HepG2 (cell line): ENCODE measurements around the gene SEMA4A. TPM values are rescaled to one million over a fixed set of nuclear protein-coding genes. Genes with fewer than 3 reads are reported as not detected.

Experiments
- DMAP1 ChIP-seq: IDR thresholded peaks from 2 replicates; pipeline ENCODE4 v1.6.1; 2016
- ELF1 ChIP-seq: sonication (generic); formaldehyde crosslinking; IDR thresholded peaks from 2 replicates; pipeline ENCODE4 v1.4.0; 2020; ENCODE audit warnings: missing genetic modification reagents
- SALL1 ChIP-seq: sonication (generic); formaldehyde crosslinking; IDR thresholded peaks from 2 replicates; pipeline ENCODE4 v1.8.0; 2022; ENCODE audit warnings: mild to moderate bottlenecking, missing genetic modification reagents
- SIN3B ChIP-seq: fragments of 150-350 bp; IDR thresholded peaks from 2 replicates; pipeline ENCODE4 v1.6.1; 2014; ENCODE audit warnings: low read length
- SOX5 ChIP-seq: IDR thresholded peaks from 2 replicates; pipeline ENCODE4 v1.6.1; 2016; ENCODE audit warnings: borderline replicate concordance
- ZNF124 ChIP-seq: sonication (generic); formaldehyde crosslinking; IDR thresholded peaks from 2 replicates; pipeline ENCODE4 v1.4.0; 2020; ENCODE audit warnings: missing genetic modification reagents
- ZNF335 ChIP-seq: sonication (generic); formaldehyde crosslinking; IDR thresholded peaks from 2 replicates; pipeline ENCODE4 v1.4.0; 2020; ENCODE audit warnings: missing genetic modification reagents
- ZNF501 ChIP-seq: sonication (generic); formaldehyde crosslinking; IDR thresholded peaks from 2 replicates; pipeline ENCODE4 v1.5.1; 2020; ENCODE audit warnings: mild to moderate bottlenecking, moderate library complexity, missing genetic modification reagents
- ZNF543 ChIP-seq: sonication (generic); formaldehyde crosslinking; IDR thresholded peaks from 2 replicates; pipeline ENCODE4 v1.4.0; 2020; ENCODE audit warnings: mild to moderate bottlenecking, missing genetic modification reagents
- ZNF547 ChIP-seq: sonication (generic); formaldehyde crosslinking; IDR thresholded peaks from 2 replicates; pipeline ENCODE4 v1.5.1; 2020; ENCODE audit warnings: mild to moderate bottlenecking, missing genetic modification reagents
- ZNF75D ChIP-seq: sonication (generic); formaldehyde crosslinking; IDR thresholded peaks from 2 replicates; pipeline ENCODE4 v1.8.1; 2023; ENCODE audit warnings: missing genetic modification reagents, mild to moderate bottlenecking, borderline replicate concordance
- polyA plus RNA-seq, 8 experiments: library from polyadenylated mRNA; depleted of rRNA in 3 of 8; stranded (reverse) in 7 of 8; unstranded in 1 of 8; fragments of >200 nt; fragmentation: Illumina TruSeq in 4 of 8; extraction: Trizol in 4 of 8; gene quantifications; 2 replicates each; pipeline versions ENCODE4 v1.2.1 to v1.2.3, GENCODE V29; 2011 to 2016; ENCODE audit warnings: low read depth in 4 of 8, missing spikeins in 1 of 8, mixed read lengths in 1 of 8; ENCODE audit not compliant: insufficient read depth in 1 of 8
- total RNA-seq, 5 experiments: library from RNA; depleted of rRNA; stranded (reverse); fragments of >200 nt; fragmentation: Illumina TruSeq; extraction: Trizol; gene quantifications; 2 replicates each; pipeline ENCODE4 v1.2.3, GENCODE V29; 2016; ENCODE audit warnings: low read depth in 1 of 5
- TF ChIP-seq, protein P1 (sequence below): sonication (generic); formaldehyde crosslinking; IDR thresholded peaks from 2 replicates; pipeline ENCODE4 v1.4.0; 2020; ENCODE audit warnings: missing genetic modification reagents
- TF ChIP-seq, protein P2 (sequence below): sonication (generic); formaldehyde crosslinking; IDR thresholded peaks from 2 replicates; pipeline ENCODE4 v1.9.0; 2022; ENCODE audit warnings: low read depth, missing genetic modification reagents
- TF ChIP-seq, protein P3 (sequence below): sonication (generic); formaldehyde crosslinking; IDR thresholded peaks from 2 replicates; pipeline ENCODE4; 2020; ENCODE audit warnings: missing genetic modification reagents, mild to moderate bottlenecking, borderline replicate concordance
- TF ChIP-seq, protein P4 (sequence below): sonication (generic); formaldehyde crosslinking; IDR thresholded peaks from 2 replicates; pipeline ENCODE4 v1.8.0; 2022; ENCODE audit warnings: mild to moderate bottlenecking, missing genetic modification reagents; ENCODE audit not compliant: insufficient replicate concordance
- TF ChIP-seq, protein P5 (sequence below): sonication (generic); formaldehyde crosslinking; IDR thresholded peaks from 2 replicates; pipeline ENCODE4 v1.4.0; 2020; ENCODE audit warnings: low read depth, mild to moderate bottlenecking, missing genetic modification reagents

The SEMA4A gene
- total and polyA plus RNA-seq, 2 of the 13 experiments (the other 11 are each of a cell fraction or from before 2014, with no cell fraction given): 0.09 to 0.20 TPM

DNA sequence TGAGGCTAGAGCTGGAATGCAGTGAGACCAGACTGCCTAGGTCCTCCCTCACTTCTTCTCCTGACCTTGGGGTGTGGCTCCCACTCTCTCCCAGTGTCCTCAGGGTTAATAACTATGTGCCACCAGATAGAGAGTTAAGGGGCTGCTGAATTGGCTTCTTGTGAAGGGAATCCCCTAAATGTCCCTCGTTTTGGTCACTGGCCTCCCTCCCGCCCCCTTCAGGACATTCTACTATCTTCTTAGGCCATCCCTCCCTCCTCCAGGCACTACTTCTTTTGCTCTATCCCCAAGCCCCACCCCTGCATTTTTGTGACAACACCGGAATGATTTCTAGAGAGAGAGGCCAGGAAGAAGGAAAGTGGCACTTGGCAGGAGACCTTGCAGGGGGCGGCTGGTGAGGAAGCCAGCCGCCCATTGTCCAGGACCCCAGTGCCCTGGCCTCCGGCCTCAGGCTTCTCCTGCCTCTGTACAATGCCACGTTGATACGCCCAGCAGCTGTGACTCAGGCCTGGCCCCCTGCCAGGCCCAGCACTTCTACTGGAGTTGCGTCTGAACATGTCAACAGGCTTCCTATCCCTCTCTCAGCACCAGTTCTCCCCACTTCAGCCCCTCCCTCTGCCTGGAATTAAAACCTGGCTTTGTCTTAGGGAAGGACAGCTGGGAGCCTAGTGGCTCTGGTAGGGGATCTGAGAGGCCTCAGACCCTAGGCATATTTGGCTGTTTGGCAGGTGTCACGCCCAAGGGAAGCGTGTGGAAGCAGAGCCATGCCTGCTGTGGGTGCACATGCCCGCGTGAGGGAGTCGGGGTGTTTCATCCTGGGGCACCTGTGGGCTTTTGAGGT is 29.8 kb upstream of the SEMA4A start (continued):
- TF ChIP-seq SOX5 (CRISPR knock-in tag): peak; percentile 71; the same call in 1 of the 2 replicates
- 0 out of 2 replicates have a peak, but pooled peaks have one; percentile 25 for TF ChIP-seq ZNF75D
- TF ChIP-seq, protein P1, sequence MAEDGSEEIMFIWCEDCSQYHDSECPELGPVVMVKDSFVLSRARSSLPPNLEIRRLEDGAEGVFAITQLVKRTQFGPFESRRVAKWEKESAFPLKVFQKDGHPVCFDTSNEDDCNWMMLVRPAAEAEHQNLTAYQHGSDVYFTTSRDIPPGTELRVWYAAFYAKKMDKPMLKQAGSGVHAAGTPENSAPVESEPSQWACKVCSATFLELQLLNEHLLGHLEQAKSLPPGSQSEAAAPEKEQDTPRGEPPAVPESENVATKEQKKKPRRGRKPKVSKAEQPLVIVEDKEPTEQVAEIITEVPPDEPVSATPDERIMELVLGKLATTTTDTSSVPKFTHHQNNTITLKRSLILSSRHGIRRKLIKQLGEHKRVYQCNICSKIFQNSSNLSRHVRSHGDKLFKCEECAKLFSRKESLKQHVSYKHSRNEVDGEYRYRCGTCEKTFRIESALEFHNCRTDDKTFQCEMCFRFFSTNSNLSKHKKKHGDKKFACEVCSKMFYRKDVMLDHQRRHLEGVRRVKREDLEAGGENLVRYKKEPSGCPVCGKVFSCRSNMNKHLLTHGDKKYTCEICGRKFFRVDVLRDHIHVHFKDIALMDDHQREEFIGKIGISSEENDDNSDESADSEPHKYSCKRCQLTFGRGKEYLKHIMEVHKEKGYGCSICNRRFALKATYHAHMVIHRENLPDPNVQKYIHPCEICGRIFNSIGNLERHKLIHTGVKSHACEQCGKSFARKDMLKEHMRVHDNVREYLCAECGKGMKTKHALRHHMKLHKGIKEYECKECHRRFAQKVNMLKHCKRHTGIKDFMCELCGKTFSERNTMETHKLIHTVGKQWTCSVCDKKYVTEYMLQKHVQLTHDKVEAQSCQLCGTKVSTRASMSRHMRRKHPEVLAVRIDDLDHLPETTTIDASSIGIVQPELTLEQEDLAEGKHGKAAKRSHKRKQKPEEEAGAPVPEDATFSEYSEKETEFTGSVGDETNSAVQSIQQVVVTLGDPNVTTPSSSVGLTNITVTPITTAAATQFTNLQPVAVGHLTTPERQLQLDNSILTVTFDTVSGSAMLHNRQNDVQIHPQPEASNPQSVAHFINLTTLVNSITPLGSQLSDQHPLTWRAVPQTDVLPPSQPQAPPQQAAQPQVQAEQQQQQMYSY (CRISPR knock-in tag): peak; percentile 51; the same call in 1 of the 2 replicates
- TF ChIP-seq SIN3B: no peak
- peak; percentile 15; the same call in 1 of the 2 replicates for TF ChIP-seq ELF1 (CRISPR knock-in tag)
- TF ChIP-seq, protein P2, sequence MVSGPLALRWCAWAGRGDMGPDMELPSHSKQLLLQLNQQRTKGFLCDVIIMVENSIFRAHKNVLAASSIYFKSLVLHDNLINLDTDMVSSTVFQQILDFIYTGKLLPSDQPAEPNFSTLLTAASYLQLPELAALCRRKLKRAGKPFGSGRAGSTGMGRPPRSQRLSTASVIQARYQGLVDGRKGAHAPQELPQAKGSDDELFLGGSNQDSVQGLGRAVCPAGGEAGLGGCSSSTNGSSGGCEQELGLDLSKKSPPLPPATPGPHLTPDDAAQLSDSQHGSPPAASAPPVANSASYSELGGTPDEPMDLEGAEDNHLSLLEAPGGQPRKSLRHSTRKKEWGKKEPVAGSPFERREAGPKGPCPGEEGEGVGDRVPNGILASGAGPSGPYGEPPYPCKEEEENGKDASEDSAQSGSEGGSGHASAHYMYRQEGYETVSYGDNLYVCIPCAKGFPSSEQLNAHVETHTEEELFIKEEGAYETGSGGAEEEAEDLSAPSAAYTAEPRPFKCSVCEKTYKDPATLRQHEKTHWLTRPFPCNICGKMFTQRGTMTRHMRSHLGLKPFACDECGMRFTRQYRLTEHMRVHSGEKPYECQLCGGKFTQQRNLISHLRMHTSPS (CRISPR knock-in tag): peak; percentile 70
- TF ChIP-seq DMAP1 (CRISPR knock-in tag): peak; percentile 65
- TF ChIP-seq, protein P3, sequence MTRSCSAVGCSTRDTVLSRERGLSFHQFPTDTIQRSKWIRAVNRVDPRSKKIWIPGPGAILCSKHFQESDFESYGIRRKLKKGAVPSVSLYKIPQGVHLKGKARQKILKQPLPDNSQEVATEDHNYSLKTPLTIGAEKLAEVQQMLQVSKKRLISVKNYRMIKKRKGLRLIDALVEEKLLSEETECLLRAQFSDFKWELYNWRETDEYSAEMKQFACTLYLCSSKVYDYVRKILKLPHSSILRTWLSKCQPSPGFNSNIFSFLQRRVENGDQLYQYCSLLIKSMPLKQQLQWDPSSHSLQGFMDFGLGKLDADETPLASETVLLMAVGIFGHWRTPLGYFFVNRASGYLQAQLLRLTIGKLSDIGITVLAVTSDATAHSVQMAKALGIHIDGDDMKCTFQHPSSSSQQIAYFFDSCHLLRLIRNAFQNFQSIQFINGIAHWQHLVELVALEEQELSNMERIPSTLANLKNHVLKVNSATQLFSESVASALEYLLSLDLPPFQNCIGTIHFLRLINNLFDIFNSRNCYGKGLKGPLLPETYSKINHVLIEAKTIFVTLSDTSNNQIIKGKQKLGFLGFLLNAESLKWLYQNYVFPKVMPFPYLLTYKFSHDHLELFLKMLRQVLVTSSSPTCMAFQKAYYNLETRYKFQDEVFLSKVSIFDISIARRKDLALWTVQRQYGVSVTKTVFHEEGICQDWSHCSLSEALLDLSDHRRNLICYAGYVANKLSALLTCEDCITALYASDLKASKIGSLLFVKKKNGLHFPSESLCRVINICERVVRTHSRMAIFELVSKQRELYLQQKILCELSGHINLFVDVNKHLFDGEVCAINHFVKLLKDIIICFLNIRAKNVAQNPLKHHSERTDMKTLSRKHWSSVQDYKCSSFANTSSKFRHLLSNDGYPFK (CRISPR knock-in tag): peak; percentile 98
- 0 out of 2 replicates have a peak, but pooled peaks have one; percentile 46 for TF ChIP-seq ZNF335 (CRISPR knock-in tag)
- TF ChIP-seq, protein P4, sequence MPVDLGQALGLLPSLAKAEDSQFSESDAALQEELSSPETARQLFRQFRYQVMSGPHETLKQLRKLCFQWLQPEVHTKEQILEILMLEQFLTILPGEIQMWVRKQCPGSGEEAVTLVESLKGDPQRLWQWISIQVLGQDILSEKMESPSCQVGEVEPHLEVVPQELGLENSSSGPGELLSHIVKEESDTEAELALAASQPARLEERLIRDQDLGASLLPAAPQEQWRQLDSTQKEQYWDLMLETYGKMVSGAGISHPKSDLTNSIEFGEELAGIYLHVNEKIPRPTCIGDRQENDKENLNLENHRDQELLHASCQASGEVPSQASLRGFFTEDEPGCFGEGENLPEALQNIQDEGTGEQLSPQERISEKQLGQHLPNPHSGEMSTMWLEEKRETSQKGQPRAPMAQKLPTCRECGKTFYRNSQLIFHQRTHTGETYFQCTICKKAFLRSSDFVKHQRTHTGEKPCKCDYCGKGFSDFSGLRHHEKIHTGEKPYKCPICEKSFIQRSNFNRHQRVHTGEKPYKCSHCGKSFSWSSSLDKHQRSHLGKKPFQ (CRISPR knock-in tag): peak; percentile 16
- peak; percentile 54; the same call in 1 of the 2 replicates for TF ChIP-seq ZNF547 (CRISPR knock-in tag)
- TF ChIP-seq, protein P5, sequence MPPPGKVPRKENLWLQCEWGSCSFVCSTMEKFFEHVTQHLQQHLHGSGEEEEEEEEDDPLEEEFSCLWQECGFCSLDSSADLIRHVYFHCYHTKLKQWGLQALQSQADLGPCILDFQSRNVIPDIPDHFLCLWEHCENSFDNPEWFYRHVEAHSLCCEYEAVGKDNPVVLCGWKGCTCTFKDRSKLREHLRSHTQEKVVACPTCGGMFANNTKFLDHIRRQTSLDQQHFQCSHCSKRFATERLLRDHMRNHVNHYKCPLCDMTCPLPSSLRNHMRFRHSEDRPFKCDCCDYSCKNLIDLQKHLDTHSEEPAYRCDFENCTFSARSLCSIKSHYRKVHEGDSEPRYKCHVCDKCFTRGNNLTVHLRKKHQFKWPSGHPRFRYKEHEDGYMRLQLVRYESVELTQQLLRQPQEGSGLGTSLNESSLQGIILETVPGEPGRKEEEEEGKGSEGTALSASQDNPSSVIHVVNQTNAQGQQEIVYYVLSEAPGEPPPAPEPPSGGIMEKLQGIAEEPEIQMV (CRISPR knock-in tag): no peak
- peak; percentile 44; the same call in 1 of the 2 replicates for TF ChIP-seq ZNF501 (CRISPR knock-in tag)
- peak; percentile 59; the same call in 1 of the 2 replicates for TF ChIP-seq SALL1 (CRISPR knock-in tag)
- peak; percentile 83 for TF ChIP-seq ZNF543 (CRISPR knock-in tag)
- 0 out of 2 replicates have a peak, but pooled peaks have one; percentile 79 for TF ChIP-seq ZNF124 (CRISPR knock-in tag)
